ENCODE results near the gene GRAMD4. TPM values are rescaled to one million over a fixed set of nuclear protein-coding genes. Genes with fewer than 3 reads are reported as not detected.

GRAMD4 gene
- total RNA-seq, 2 experiments from 2014 or later = 46.9 to 52.4 TPM

GRCh38 chr22:46659059-46659790, 39.0 kb downstream of the GRAMD4 start:
- no peak overlapping the region for H3K4me2 ChIP-seq (ENCODE audit: low read length)
- BruUV-seq (replicated peaks) = no TSS peak
- no peaks in the 10 kb centered on the region for H3K36me3 ChIP-seq (ENCODE audit: insufficient read depth, low read length)
- H3K9me2 ChIP-seq (ENCODE audit: insufficient read depth, low read length) = no peaks in the 10 kb centered on the region
- no peaks in the 10 kb centered on the region for H4K20me1 ChIP-seq (ENCODE audit: insufficient read depth, low read length)
- ChIA-PET CTCF (ENCODE audit: unreplicated experiment) (no interaction called here), POLR2A (no interaction called here)
- no peak for DNase-seq (ENCODE audit: low spot score)
- no peak overlapping the region for H2AFZ ChIP-seq (ENCODE audit: low read length)
- no peaks in the 10 kb centered on the region for H3K9me3 ChIP-seq (ENCODE audit: low read length)
- H3K79me2 ChIP-seq (ENCODE audit: insufficient read depth, low read depth, low read length) = no peaks in the 10 kb centered on the region
- no peak overlapping the region for H3K4me3 ChIP-seq (ENCODE audit: low read depth, low read length, poor library complexity, severe bottlenecking)
- no peaks in the 10 kb centered on the region for H3K4me1 ChIP-seq (ENCODE audit: insufficient read depth, low read length, poor library complexity, severe bottlenecking)
- TF ChIP-seq CTCF (conservative IDR thresholded peaks at IDR 0.05; ENCODE audit: low read length) = no peak
- TF ChIP-seq EZH2phosphoT487 (IDR thresholded peaks at IDR 0.05; ENCODE audit: borderline replicate concordance, low read depth, low read length) = no peak
- intact Hi-C loops (cut with micrococcal nuclease; ENCODE audit: unreplicated experiment) = no loop called here
- H3K27ac ChIP-seq (ENCODE audit: low read depth, low read length, poor library complexity, severe bottlenecking) = no peak overlapping the region

- H3K4me3 ChIP-seq (ENCODE audit: low read depth, low read length, poor library complexity, severe bottlenecking) = no peak overlapping the region
- intact Hi-C loops (cut with micrococcal nuclease; ENCODE audit: unreplicated experiment) = no loop called here
- no peak overlapping the region for H3K27ac ChIP-seq (ENCODE audit: low read depth, low read length, poor library complexity, severe bottlenecking)
- no peak for DNase-seq (ENCODE audit: low spot score)
- no peaks in the 10 kb centered on the region for H3K36me3 ChIP-seq (ENCODE audit: insufficient read depth, low read length)
- TF ChIP-seq EZH2phosphoT487 (IDR thresholded peaks at IDR 0.05; ENCODE audit: borderline replicate concordance, low read depth, low read length) (no peak), CTCF (conservative IDR thresholded peaks at IDR 0.05; ENCODE audit: low read length) (no peak)
- BruUV-seq (replicated peaks) = no TSS peak
- ChIA-PET POLR2A (no interaction called here), CTCF (ENCODE audit: unreplicated experiment) (no interaction called here)
- H4K20me1 ChIP-seq (ENCODE audit: insufficient read depth, low read length) = no peaks in the 10 kb centered on the region
- no peak overlapping the region for H3K4me2 ChIP-seq (ENCODE audit: low read length)
- no peaks in the 10 kb centered on the region for H3K9me2 ChIP-seq (ENCODE audit: insufficient read depth, low read length)
- no peak overlapping the region for H2AFZ ChIP-seq (ENCODE audit: low read length)
- no peaks in the 10 kb centered on the region for H3K9me3 ChIP-seq (ENCODE audit: low read length)
- H3K79me2 ChIP-seq (ENCODE audit: insufficient read depth, low read depth, low read length) = no peaks in the 10 kb centered on the region
- H3K4me1 ChIP-seq (ENCODE audit: insufficient read depth, low read length, poor library complexity, severe bottlenecking) = no peaks in the 10 kb centered on the region
Measured at GRCh38 chr22:46659791-46660186, 39.6 kb downstream of the GRAMD4 start.

- ChIA-PET CTCF (ENCODE audit: unreplicated experiment) (no interaction called here), POLR2A (no interaction called here)
- Histone ChIP-seq H3K4me2 (ENCODE audit: low read length) (no peak overlapping the region), H2AFZ (ENCODE audit: low read length) (no peak overlapping the region), H3K9me2 (ENCODE audit: insufficient read depth, low read length) (no peaks in the 10 kb centered on the region), H3K4me1 (ENCODE audit: insufficient read depth, low read length, poor library complexity, severe bottlenecking) (no peaks in the 10 kb centered on the region), H3K27ac (ENCODE audit: low read depth, low read length, poor library complexity, severe bottlenecking) (no peak overlapping the region), H3K79me2 (ENCODE audit: insufficient read depth, low read depth, low read length) (no peaks in the 10 kb centered on the region), H3K9me3 (ENCODE audit: low read length) (no peaks in the 10 kb centered on the region), H4K20me1 (ENCODE audit: insufficient read depth, low read length) (no peaks in the 10 kb centered on the region), H3K36me3 (ENCODE audit: insufficient read depth, low read length) (no peaks in the 10 kb centered on the region), H3K4me3 (ENCODE audit: low read depth, low read length, poor library complexity, severe bottlenecking) (no peak overlapping the region)
- no TSS peak for BruUV-seq (replicated peaks)
- no peak for TF ChIP-seq EZH2phosphoT487 (IDR thresholded peaks at IDR 0.05; ENCODE audit: borderline replicate concordance, low read depth, low read length)
- no peak for TF ChIP-seq CTCF (conservative IDR thresholded peaks at IDR 0.05; ENCODE audit: low read length)
- DNase-seq (ENCODE audit: low spot score) = no peak
- intact Hi-C loops (cut with micrococcal nuclease; ENCODE audit: unreplicated experiment) = no loop called here
Measured at GRCh38 chr22:46660604-46661201, 40.5 kb downstream of the GRAMD4 start.
